ENCODE results near the gene TDRD10. TPM values are rescaled to one million over a fixed set of nuclear protein-coding genes. Genes with fewer than 3 reads are reported as not detected.

The TDRD10 gene
- total RNA-seq, 1 donor: not detected

DNA sequence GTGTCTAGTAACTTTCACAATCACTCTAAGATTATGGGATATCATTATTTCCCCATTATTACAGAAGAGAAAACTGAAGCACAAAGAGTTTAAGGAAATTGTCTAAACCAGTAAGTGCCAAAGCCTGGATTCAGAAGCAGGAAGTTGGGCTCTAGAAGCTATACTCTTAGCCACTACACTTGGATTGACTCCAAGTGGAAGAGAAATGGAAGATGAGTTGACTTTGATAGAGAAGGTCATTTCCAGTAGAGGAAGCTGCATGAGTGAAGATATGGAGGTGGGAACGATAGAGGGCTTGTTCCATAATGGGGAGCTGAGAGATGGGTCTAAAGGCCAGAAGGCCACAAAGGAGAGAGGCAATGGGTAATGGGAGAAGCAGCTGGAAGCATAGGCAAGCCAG, 11.7 kb upstream of the TDRD10 start:
- Histone ChIP-seq H3K27me3 (ENCODE audit: insufficient read depth, low read length) (no peaks in the 10 kb centered on the region), H3K4me1 (ENCODE audit: insufficient read depth, low read length) (peaks cover 68% of the 10 kb centered on the region), H3K4me3 (ENCODE audit: low read length) (no peak overlapping the region), H3K9me3 (ENCODE audit: low read depth, low read length) (no peaks in the 10 kb centered on the region)

DNA sequence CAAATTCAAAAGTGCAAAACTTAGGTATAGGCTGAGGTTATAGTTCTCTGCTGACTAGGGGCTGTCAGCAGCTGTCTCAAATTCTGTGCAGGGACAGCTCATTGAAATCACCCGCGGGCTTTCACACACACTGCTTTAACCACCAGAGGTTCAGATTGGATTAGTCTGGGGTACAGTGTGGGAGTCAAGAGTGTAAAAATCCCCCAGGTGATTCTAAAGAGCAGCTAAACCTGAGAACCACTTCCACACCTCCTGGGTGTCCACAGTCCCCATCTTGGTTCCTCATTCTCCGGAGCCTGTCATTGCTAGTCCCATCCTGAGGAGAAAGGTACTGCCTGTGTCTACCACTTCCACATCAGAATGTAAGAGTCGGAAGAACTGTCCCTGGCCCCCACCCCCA, 9.9 kb upstream of the TDRD10 start:
- Histone ChIP-seq H3K4me1 (ENCODE audit: insufficient read depth, low read length) (peaks cover 65% of the 10 kb centered on the region), H3K27me3 (ENCODE audit: insufficient read depth, low read length) (no peaks in the 10 kb centered on the region), H3K4me3 (ENCODE audit: low read length) (no peak overlapping the region), H3K9me3 (ENCODE audit: low read depth, low read length) (no peaks in the 10 kb centered on the region)

DNA sequence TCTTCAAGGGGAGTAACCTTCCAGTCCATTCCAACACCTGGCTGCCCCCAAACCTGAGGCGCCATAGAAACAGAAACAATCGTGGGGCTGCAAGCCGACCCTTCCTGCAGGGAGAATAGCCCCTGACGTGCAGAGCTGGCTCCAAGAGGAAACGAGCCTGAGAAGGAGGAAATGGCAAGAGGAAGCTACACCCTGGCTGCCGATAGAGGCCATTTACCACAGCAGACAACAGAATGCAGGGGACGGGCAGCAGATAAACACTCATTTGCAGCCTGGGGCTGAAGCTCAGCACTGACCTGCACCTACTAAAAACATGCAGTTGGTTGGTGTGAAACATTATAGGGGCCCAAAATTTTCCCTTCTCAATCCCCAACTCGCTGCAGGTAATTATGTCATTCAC, 8.7 kb upstream of the TDRD10 start:
- H3K4me1 ChIP-seq (ENCODE audit: insufficient read depth, low read length): peaks cover 67% of the 10 kb centered on the region
- no peak overlapping the region for H3K4me3 ChIP-seq (ENCODE audit: low read length)
- no peaks in the 10 kb centered on the region for H3K27me3 ChIP-seq (ENCODE audit: insufficient read depth, low read length)
- H3K9me3 ChIP-seq (ENCODE audit: low read depth, low read length): no peaks in the 10 kb centered on the region

DNA sequence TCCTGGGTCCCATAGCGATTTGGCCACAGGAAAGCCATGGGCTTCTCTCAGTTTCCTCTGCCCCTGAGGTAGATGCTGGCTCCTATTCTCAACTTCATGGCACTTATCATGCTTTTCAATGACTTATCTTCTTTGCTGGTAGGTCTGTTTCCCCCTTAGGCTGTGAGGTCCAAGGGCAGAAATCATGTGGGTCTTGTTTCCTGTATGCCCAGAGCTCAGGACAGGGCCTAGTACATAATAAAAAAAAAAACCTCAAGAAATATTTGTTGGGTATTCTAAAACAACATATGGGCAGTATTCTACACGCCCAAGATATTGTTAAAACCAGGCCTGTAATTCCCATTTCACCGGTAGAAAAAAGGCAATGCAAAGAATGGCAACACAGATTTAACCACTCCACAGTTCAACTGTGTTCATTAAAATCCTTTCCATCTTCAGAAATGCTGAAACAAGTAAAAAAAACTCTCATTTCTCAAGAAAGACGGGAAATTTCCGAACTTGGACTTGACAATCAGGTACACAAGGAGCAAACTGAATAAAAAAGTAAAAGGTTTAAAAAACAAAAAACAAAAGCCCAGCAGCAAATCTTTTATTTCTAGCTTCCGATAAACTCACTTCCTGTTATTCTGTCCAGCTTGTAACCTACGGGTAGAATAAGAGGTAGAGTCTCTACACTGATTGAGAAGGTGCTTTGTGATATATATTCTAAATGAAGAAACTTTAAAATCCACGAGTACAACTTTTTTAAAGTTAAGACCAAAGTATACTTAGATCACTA, 6.3 kb upstream of the TDRD10 start:
- Histone ChIP-seq H3K4me3 (ENCODE audit: low read length) (no peak overlapping the region), H3K9me3 (ENCODE audit: low read depth, low read length) (no peaks in the 10 kb centered on the region), H3K4me1 (ENCODE audit: insufficient read depth, low read length) (peaks cover 56% of the 10 kb centered on the region), H3K27me3 (ENCODE audit: insufficient read depth, low read length) (peaks cover 20% of the 10 kb centered on the region)

DNA sequence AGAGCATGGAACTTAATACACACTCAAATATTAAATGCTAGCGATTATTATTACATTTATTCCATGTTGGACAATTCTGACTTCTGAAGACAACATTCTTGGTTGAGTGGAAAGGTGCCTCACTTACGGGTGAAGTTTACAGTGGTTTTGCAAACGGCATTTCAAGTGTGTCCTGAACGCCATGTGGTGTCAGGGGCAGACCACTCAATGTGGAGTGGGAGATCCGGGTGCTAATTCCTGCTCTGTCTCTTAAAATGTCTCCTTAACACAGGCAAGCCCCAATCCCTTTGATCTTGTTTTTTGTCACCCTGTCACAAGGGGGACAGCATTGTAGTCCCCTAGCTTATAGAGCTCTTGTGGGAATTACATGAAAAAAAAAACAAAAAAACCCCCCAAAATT, 5.6 kb upstream of the TDRD10 start:
- H3K9me3 ChIP-seq (ENCODE audit: low read depth, low read length): no peaks in the 10 kb centered on the region
- H3K27me3 ChIP-seq (ENCODE audit: insufficient read depth, low read length): peaks cover 27% of the 10 kb centered on the region
- H3K4me1 ChIP-seq (ENCODE audit: insufficient read depth, low read length): peaks cover 51% of the 10 kb centered on the region
- no peak overlapping the region for H3K4me3 ChIP-seq (ENCODE audit: low read length)

DNA sequence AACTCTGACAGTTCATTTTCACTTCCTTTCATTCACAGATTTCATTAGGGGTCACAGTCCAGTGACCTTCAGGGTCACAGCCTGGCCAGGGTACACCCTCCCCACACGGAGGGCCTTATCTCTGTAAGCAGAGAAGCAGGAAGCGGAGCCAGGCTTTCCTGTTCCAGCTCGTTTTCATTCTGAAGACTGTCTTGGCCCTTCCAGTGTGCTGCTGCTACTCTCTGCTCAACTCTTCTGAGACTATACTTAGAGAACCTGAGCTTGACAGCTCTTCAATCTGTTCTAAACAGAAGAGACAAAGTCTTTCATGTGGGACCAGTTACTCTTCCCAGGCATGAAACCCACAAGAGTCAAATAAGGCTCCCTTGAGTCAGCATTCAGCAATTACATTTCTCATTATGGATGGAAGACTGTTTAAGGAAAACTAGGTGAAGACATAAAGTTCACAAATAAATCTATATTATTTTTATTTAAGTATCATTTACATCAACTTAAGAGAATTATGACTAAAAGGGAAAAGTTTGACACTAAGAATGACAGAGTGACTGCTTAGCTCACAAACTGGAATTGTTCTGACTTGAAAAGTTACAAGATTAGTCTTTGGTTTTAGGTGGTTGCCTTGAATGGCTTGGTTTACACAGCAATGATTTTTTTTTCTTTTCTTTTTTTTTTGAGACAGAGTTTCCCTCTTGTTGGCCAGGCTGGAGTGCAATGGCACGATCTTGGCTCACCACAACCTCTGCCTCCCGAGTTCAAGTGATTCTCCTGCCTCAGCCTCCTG, 4.8 kb upstream of the TDRD10 start:
- H3K9me3 ChIP-seq (ENCODE audit: low read depth, low read length): no peaks in the 10 kb centered on the region
- H3K27me3 ChIP-seq (ENCODE audit: insufficient read depth, low read length): peaks cover 32% of the 10 kb centered on the region
- H3K4me1 ChIP-seq (ENCODE audit: insufficient read depth, low read length): peaks cover 50% of the 10 kb centered on the region
- no peak overlapping the region for H3K4me3 ChIP-seq (ENCODE audit: low read length)

DNA sequence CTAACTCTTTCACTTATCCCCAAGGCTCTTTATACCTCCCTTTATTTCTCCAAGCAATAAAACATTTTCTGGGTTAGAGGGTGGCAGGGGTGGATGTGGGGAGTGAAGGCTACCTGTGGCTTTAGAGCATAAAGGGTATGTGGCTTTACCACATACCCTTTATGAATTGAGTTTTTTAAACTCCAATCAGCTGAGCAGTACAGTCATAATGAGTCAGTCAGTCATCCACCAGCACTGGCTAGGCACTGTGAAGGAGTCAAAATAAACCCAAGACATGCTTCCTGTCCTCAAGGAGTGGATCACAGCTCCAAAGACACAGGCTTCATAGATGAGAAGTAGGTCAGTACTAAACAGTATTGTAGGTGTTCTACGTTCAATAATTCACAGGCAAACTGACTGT, 2.6 kb upstream of the TDRD10 start:
- Histone ChIP-seq H3K4me3 (ENCODE audit: low read length) (no peak overlapping the region), H3K27me3 (ENCODE audit: insufficient read depth, low read length) (peaks cover 54% of the 10 kb centered on the region), H3K4me1 (ENCODE audit: insufficient read depth, low read length) (peaks cover 35% of the 10 kb centered on the region), H3K9me3 (ENCODE audit: low read depth, low read length) (no peaks in the 10 kb centered on the region)

DNA sequence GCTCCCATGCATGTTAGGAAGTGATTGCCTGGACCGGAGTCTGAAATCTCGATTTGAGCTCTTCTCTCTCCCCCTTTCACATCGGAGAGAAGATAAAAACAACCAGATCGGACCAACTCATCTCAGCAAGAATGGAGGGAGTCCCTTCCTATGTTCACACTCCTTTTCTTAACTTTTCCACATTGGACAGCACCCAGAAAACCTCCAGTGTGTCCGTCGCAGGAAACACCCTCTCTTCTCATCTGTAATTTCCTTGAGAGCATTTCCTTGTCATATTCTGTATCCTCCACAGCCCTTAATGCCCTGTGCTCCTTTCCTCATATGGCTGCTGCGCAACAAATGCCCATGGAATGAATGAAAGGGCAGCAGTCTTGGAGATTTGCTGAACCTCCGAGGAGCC, 1.5 kb upstream of the TDRD10 start:
- H3K9me3 ChIP-seq (ENCODE audit: low read depth, low read length): no peaks in the 10 kb centered on the region
- H3K4me1 ChIP-seq (ENCODE audit: insufficient read depth, low read length): peaks cover 31% of the 10 kb centered on the region
- H3K4me3 ChIP-seq (ENCODE audit: low read length): no peak overlapping the region
- H3K27me3 ChIP-seq (ENCODE audit: insufficient read depth, low read length): peaks cover 63% of the 10 kb centered on the region

DNA sequence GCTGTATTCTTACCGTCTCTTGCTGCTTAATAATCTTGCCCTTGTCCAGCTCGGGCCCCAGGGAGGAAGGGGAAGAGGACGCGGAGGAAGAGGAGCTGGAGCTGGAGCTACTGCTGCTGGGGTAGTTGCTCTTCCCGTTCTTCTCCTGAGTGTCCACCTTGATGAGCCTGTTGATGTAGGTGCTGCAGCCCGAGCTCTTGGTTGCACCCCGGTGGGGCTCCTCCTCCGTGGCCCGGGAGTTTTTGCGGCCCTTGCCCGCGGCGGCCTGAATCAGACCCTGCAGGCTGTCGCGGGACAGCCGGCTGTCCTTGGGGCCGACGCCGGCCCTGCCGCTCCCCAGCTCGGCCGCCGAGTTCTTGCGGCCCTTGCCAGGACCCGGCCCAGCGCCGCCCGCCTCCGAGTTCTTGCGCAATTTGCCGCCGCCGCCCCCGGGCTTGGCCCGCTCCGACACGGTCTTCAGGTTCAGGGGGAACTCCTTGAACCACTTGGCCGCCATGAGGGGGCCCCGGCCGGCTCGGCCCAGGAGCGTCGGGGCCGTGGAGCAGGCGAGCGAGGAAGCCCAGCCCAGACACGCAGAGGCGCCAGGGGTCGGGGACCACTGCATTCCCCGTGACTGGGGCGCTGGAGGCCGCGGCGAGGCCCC, 475 bp upstream of the TDRD10 start:
- Histone ChIP-seq H3K4me3 (ENCODE audit: low read length) (no peak overlapping the region), H3K27me3 (ENCODE audit: insufficient read depth, low read length) (peaks cover 69% of the 10 kb centered on the region), H3K9me3 (ENCODE audit: low read depth, low read length) (no peaks in the 10 kb centered on the region), H3K4me1 (ENCODE audit: insufficient read depth, low read length) (peaks cover 23% of the 10 kb centered on the region)

DNA sequence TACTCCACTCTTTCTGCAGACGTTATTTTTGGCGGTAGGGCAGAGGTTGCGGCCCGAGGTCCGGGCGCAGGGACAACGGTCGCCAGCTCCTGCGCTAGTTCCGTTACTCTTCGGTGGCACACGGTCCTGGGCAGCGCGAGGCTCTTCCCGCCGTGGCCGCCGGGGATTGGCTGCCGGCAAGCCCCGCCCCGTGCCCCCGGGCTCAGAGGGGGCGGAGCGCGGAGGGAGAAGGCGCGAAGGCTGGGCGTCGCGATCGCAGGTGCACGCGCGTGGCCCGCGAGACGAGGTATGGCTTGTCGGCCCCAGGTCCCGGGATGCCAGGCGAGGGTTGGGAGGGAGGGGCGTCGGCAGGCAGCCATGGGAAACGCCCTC, 711 bp downstream of the TDRD10 start:
- Histone ChIP-seq H3K27me3 (ENCODE audit: insufficient read depth, low read length) (peaks cover 72% of the 10 kb centered on the region), H3K4me3 (ENCODE audit: low read length) (no peak overlapping the region)

DNA sequence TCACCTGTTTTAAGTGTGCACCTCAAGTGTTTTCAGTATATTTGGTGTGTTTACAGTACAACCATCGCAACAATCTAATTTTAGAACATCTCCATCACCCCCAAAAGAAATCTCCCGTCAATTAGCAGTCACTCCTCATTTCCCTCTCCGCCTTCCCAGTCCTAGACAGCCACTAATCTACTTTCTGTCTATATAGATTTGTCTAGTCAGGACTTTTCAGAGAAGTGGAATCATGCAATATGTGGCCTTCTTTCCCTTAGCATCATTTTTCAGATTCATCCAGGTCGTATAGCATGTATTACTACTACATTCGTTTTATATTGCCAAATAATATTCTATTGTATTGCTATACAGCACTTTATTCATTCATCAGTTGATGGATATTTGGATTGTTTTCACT, 1.9 kb downstream of the TDRD10 start:
- Histone ChIP-seq H3K4me1 (ENCODE audit: insufficient read depth, low read length) (peaks cover 16% of the 10 kb centered on the region), H3K9me3 (ENCODE audit: low read depth, low read length) (no peaks in the 10 kb centered on the region), H3K27me3 (ENCODE audit: insufficient read depth, low read length) (peaks cover 78% of the 10 kb centered on the region), H3K4me3 (ENCODE audit: low read length) (no peak overlapping the region)

More for the DNA sequence above, 711 bp downstream of the TDRD10 start:
- H3K4me1 ChIP-seq (ENCODE audit: insufficient read depth, low read length): peaks cover 16% of the 10 kb centered on the region
- no peaks in the 10 kb centered on the region for H3K9me3 ChIP-seq (ENCODE audit: low read depth, low read length)

DNA sequence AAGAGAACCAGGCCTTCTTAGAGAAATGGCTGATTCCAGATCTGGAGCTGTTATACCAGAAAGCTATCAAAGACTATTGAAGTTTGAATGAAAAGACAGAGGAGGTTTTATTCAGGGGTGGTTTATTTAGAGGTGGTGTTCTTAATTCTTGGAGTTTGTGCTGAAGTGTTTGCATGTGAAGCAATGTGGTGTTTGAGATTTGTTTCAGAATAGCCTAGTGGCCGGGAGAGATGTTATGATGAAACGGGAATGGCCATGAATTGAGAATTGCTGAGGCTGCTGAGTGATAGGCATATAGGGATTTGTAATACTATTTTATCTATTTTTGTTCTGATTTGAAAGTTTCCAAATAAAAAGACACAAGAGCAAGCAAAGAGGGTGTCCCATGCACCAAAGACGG, 10.7 kb downstream of the TDRD10 start:
- Histone ChIP-seq H3K27me3 (ENCODE audit: insufficient read depth, low read length) (peaks cover 14% of the 10 kb centered on the region), H3K9me3 (ENCODE audit: low read depth, low read length) (no peaks in the 10 kb centered on the region), H3K4me1 (ENCODE audit: insufficient read depth, low read length) (no peaks in the 10 kb centered on the region), H3K4me3 (ENCODE audit: low read length) (no peak overlapping the region)

DNA sequence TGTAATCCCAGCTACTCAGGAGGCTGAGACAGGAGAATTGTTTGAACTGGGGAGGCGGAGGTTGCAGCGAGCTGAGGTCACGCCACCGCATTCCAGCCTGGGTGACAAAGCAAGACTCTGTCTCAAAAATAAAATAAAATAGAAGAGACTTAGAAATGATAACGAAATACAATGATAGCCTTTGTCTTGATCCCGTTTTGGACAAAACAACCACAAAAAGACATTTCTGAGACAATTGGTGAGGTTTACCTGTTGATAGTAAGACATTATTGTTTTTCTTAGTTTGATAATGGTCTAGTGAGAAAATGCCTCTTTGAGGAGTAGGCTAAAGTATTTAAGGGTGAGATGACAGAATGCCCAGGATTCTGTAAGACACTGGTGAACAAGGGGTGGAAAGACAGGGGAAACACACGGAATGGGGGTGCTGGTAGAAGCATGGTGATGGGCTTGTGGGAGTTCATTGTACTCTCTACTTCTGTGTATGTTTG, 12.1 kb downstream of the TDRD10 start:
- Histone ChIP-seq H3K4me1 (ENCODE audit: insufficient read depth, low read length) (no peaks in the 10 kb centered on the region), H3K9me3 (ENCODE audit: low read depth, low read length) (no peaks in the 10 kb centered on the region), H3K4me3 (ENCODE audit: low read length) (no peak overlapping the region), H3K27me3 (ENCODE audit: insufficient read depth, low read length) (peaks cover 3% of the 10 kb centered on the region)

DNA sequence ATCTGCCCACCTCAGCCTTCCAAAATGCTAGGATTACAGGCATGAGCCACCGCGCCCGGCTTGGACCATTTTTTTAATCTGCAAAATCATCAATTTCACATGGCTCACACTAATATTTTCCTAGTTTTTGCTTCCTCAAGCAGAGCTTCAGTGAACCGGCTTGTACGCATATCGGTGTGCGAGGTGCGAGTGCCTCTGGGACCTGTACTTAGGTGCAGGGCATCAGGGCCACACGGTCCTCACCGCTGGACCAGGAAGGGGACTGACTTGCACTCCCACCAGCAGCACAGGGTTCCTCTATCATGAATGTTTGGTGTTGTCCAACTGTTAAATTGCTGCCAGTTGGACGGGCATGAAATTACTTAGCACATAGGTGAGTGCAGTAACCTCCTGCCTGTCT, 15.6 kb downstream of the TDRD10 start:
- H3K4me1 ChIP-seq (ENCODE audit: insufficient read depth, low read length): no peaks in the 10 kb centered on the region
- no peak overlapping the region for H3K4me3 ChIP-seq (ENCODE audit: low read length)
- H3K9me3 ChIP-seq (ENCODE audit: low read depth, low read length): no peaks in the 10 kb centered on the region
- no peaks in the 10 kb centered on the region for H3K27me3 ChIP-seq (ENCODE audit: insufficient read depth, low read length)

DNA sequence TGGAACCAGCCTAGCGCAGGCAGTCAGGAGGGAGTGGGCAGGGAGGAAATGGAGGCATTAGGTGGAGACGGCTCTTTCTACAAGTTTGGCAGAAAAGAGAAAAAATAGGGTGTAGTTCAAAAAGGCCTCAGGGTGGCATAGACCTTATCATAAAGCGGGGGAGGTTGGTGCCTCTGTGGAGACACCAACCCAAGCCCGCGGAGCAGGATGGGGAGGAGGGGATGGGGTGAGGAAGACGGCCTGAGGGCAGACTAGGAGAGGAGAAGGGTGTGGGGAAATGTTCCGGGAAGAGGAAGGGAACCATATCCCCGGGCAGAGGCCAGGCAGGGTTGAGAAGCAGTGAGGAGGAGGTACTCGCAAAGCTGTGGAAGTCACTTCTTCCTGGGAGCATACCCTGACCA, 17.6 kb downstream of the TDRD10 start:
- H3K4me1 ChIP-seq (ENCODE audit: insufficient read depth, low read length): no peaks in the 10 kb centered on the region
- H3K4me3 ChIP-seq (ENCODE audit: low read length): no peak overlapping the region
- H3K9me3 ChIP-seq (ENCODE audit: low read depth, low read length): no peaks in the 10 kb centered on the region
- no peaks in the 10 kb centered on the region for H3K27me3 ChIP-seq (ENCODE audit: insufficient read depth, low read length)

All from mononuclear cell (primary cell).